WERI-Rb-1 (cell line): ENCODE measurements around the gene CDC42BPB.

Source experiments
- DNase-seq: peaks from one replicate; pipeline ENCODE4 v3.0.0-alpha.2; 2020
- H3K27ac ChIP-seq: fragments of 250-450 bp; sonication (Bioruptor Pico); 2 replicates; pipeline ENCODE4 v1.5.1; 2020; ENCODE audit warnings: mild to moderate bottlenecking, moderate library complexity
- H3K27me3 ChIP-seq: fragments of 250-450 bp; sonication (Bioruptor Pico); 2 replicates; pipeline ENCODE4 v1.5.1; 2021; ENCODE audit warnings: mild to moderate bottlenecking, low read depth, moderate library complexity; ENCODE audit not compliant: insufficient read depth, severe bottlenecking
- H3K36me3 ChIP-seq: fragments of 250-450 bp; sonication (Bioruptor Pico); 2 replicates; pipeline ENCODE4 v1.5.1; 2020; ENCODE audit warnings: mild to moderate bottlenecking, moderate library complexity
- H3K4me3 ChIP-seq: 2 replicates; pipeline ENCODE4 v1.5.1; 2011; ENCODE audit warnings: low read depth, mild to moderate bottlenecking, control low read depth, low read length
- H3K9me3 ChIP-seq: fragments of 250-450 bp; sonication (Bioruptor Pico); 2 replicates; pipeline ENCODE4 v1.5.1; 2021; ENCODE audit warnings: mild to moderate bottlenecking, moderate library complexity; ENCODE audit not compliant: severe bottlenecking
- CTCF ChIP-seq: IDR thresholded peaks from 2 replicates; pipeline ENCODE4 v1.5.1; 2011; ENCODE audit warnings: low read depth, mild to moderate bottlenecking, control low read depth, inconsistent platforms, low read length

CDC42BPB gene

GRCh38 chr14:102903889-102904512 lies 153.3 kb downstream of the CDC42BPB start:
- Histone ChIP-seq H3K4me3 (no peak overlapping the region), H3K27me3 (no peaks in the 10 kb centered on the region), H3K36me3 (peaks cover 29% of the 10 kb centered on the region), H3K9me3 (no peaks in the 10 kb centered on the region), H3K27ac (peak overlapping the region; percentile 65)
- TF ChIP-seq CTCF: no peak
- no peak for DNase-seq

GRCh38 chr14:102903248-102903888 lies 154.0 kb downstream of the CDC42BPB start:
- DNase-seq: no peak
- no peak for TF ChIP-seq CTCF
- Histone ChIP-seq H3K9me3 (no peaks in the 10 kb centered on the region), H3K36me3 (peaks cover 29% of the 10 kb centered on the region), H3K4me3 (no peak overlapping the region), H3K27me3 (no peaks in the 10 kb centered on the region), H3K27ac (peak overlapping the region; percentile 65)

- peak overlapping the region; percentile 65 for H3K27ac ChIP-seq
- H3K9me3 ChIP-seq: no peaks in the 10 kb centered on the region
- TF ChIP-seq CTCF: peak; percentile 21; the same call in 1 of the 2 replicates
- peaks cover 33% of the 10 kb centered on the region for H3K36me3 ChIP-seq
- H3K27me3 ChIP-seq: no peaks in the 10 kb centered on the region
- H3K4me3 ChIP-seq: no peak overlapping the region
- DNase-seq: peak; percentile 74
Observed at GRCh38 chr14:102902523-102903247, 154.7 kb downstream of the CDC42BPB start.

GRCh38 chr14:102902086-102902485 lies 155.3 kb downstream of the CDC42BPB start:
- Histone ChIP-seq H3K27me3 (no peaks in the 10 kb centered on the region), H3K27ac (peak overlapping the region; percentile 60), H3K4me3 (no peak overlapping the region), H3K9me3 (no peaks in the 10 kb centered on the region), H3K36me3 (peaks cover 33% of the 10 kb centered on the region)
- DNase-seq: no peak
- no peak for TF ChIP-seq CTCF

- no peak overlapping the region for H3K4me3 ChIP-seq
- DNase-seq: no peak
- no peak overlapping the region for H3K27ac ChIP-seq
- H3K9me3 ChIP-seq: no peaks in the 10 kb centered on the region
- H3K27me3 ChIP-seq: no peaks in the 10 kb centered on the region
- no peak for TF ChIP-seq CTCF
- peaks cover 28% of the 10 kb centered on the region for H3K36me3 ChIP-seq
Observed at GRCh38 chr14:102901633-102902032, 155.7 kb downstream of the CDC42BPB start.
